GM12891 (cell line): ENCODE data around the gene ST7.

ENCODE experiments used
- PAX5 ChIP-seq: IDR thresholded peaks from 2 replicates; pipeline ENCODE4 v1.6.1; 2011; ENCODE audit warnings: low read length, moderate library complexity, mild to moderate bottlenecking; ENCODE audit not compliant: insufficient read depth, severe bottlenecking
- POLR2A ChIP-seq: IDR thresholded peaks from 2 replicates; pipeline ENCODE4 v1.6.1; 2011; ENCODE audit warnings: low read depth, low read length, control low read depth
- POLR2AphosphoS5 ChIP-seq: IDR thresholded peaks from 2 replicates; pipeline ENCODE4 v1.6.1; 2011; ENCODE audit warnings: low read depth, low read length, control low read depth
- POU2F2 ChIP-seq: IDR thresholded peaks from 2 replicates; pipeline ENCODE4 v1.6.1; 2011; ENCODE audit warnings: low read depth, mild to moderate bottlenecking, control low read depth, low read length, moderate library complexity
- SPI1 ChIP-seq: IDR thresholded peaks from 2 replicates; pipeline ENCODE4 v1.6.1; 2011; ENCODE audit warnings: low read depth, low read length, control low read depth
- TAF1 ChIP-seq: IDR thresholded peaks from 2 replicates; pipeline ENCODE4 v1.6.1; 2011; ENCODE audit warnings: low read depth, low read length, control low read depth

- TF ChIP-seq TAF1 (no peak), POLR2A (no peak), POLR2AphosphoS5 (no peak), SPI1 (no peak), PAX5 (no peak), POU2F2 (no peak)
Measured at GRCh38 chr7:117143580-117143979, 190.3 kb downstream of the ST7 start.
